ENCODE measurements around the gene HBEGF. TPM values are rescaled to one million over a fixed set of nuclear protein-coding genes. Genes with fewer than 3 reads are reported as not detected.

Gene HBEGF
- total RNA-seq, 1 experiment from 2014 or later: 2.4 TPM

DNA sequence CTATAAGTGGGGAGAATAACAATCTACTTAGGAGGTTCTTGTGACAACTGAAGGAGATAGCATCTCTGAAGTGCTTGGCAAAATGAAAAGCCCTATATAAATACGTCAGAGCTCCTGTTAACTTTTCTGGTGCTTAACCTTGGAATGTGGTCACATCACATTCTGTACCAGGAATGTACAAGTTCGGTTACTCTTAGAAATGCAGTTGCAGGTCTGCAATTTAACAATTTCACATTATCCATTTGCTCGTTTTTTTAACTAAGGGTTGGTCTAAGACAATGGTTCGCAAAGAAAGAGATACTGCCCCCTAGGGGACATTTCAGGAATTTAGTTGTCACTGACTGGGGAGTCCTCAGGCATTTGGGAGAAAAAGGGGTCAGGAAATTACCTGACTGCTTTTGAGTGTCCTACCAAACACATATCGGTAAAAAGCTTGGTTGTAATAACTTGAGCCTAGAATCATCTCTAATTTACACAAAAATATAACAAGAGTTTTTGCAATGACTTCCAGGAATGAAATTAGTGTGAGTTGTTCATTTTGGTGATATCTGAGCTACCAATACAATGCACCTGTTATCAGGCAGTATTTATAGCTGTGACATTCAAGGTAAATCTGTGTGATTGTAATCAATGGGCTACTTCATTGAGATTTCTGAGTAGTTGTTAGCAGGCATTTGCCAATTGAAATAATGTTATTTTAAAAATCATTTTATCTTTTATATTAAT lies 5.4 kb upstream of the HBEGF start:
- DNase-seq: no peak
- H3K9ac ChIP-seq (ENCODE audit: extremely low read depth, insufficient read length, low read length): no peak overlapping the region
- H3K27ac ChIP-seq (ENCODE audit: insufficient read length, low read depth, low read length): no peak overlapping the region

More for the DNA sequence above, 5.4 kb upstream of the HBEGF start:
- Mint-ChIP-seq H3K9me3 (no peaks in the 10 kb centered on the region), H3K27ac (no peak overlapping the region), H3K4me3 (no peak overlapping the region), H3K27me3 (ENCODE audit: low read depth) (peaks cover 10% of the 10 kb centered on the region), H3K36me3 (ENCODE audit: insufficient read depth in 1 of 3, low read depth in 3 of 3) (no peaks in the 10 kb centered on the region), H3K4me1 (peaks cover 8 to 12% of the 10 kb centered on the region in 2 experiments)
- H3K14ac ChIP-seq (ENCODE audit: insufficient read depth, low read length): no peak overlapping the region
- H2BK15ac ChIP-seq (ENCODE audit: low read depth, low read length): no peak overlapping the region
- no peak overlapping the region for H3K18ac ChIP-seq (ENCODE audit: insufficient read length, low read depth, low read length)
- no peak overlapping the region for H4K8ac ChIP-seq (replicated peaks; ENCODE audit: insufficient read length, low read depth, low read length)
- no peak overlapping the region for H2BK12ac ChIP-seq (ENCODE audit: insufficient read length, low read depth, low read length)
- H2BK20ac ChIP-seq (ENCODE audit: low read depth, low read length, poor library complexity, severe bottlenecking): no peak overlapping the region
- no CpG with 5 or more reads among the region's 5 CpGs for WGBS (ENCODE audit: extremely low coverage, insufficient read length, low lambda C conversion rate)
- H4K20me1 ChIP-seq (ENCODE audit: control insufficient read depth, insufficient read depth, insufficient read length): no peaks in the 10 kb centered on the region
- H4K5ac ChIP-seq (ENCODE audit: insufficient read length, low read depth, low read length): no peak overlapping the region
- H3K23ac ChIP-seq (ENCODE audit: insufficient read length, low read depth, low read length): no peak overlapping the region
- no peaks in the 10 kb centered on the region for H3K79me1 ChIP-seq (ENCODE audit: insufficient read depth, low read depth, low read length, poor library complexity, severe bottlenecking)
- TF ChIP-seq, protein P1, sequence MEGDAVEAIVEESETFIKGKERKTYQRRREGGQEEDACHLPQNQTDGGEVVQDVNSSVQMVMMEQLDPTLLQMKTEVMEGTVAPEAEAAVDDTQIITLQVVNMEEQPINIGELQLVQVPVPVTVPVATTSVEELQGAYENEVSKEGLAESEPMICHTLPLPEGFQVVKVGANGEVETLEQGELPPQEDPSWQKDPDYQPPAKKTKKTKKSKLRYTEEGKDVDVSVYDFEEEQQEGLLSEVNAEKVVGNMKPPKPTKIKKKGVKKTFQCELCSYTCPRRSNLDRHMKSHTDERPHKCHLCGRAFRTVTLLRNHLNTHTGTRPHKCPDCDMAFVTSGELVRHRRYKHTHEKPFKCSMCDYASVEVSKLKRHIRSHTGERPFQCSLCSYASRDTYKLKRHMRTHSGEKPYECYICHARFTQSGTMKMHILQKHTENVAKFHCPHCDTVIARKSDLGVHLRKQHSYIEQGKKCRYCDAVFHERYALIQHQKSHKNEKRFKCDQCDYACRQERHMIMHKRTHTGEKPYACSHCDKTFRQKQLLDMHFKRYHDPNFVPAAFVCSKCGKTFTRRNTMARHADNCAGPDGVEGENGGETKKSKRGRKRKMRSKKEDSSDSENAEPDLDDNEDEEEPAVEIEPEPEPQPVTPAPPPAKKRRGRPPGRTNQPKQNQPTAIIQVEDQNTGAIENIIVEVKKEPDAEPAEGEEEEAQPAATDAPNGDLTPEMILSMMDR (conservative IDR thresholded peaks at IDR 0.05): peak; percentile 92
- H2BK5ac ChIP-seq (ENCODE audit: insufficient read length, low read length): no peak overlapping the region
- H3K23me2 ChIP-seq (ENCODE audit: insufficient read length, low read depth, low read length, poor library complexity, severe bottlenecking): peaks cover 1% of the 10 kb centered on the region
- H3K79me2 ChIP-seq (ENCODE audit: insufficient read depth, low read length): no peaks in the 10 kb centered on the region
- H3K4me2 ChIP-seq (ENCODE audit: insufficient read depth, insufficient read length, low read length): no peak overlapping the region
- no peak overlapping the region for H3K56ac ChIP-seq (ENCODE audit: insufficient read length, low read depth, low read length)
- H3K27me3 ChIP-seq (ENCODE audit: insufficient read depth, low read length): no peaks in the 10 kb centered on the region
- H2AK5ac ChIP-seq (ENCODE audit: insufficient read length, low read length): no peak overlapping the region
- H4K91ac ChIP-seq (ENCODE audit: insufficient read length, low read depth, low read length): no peak overlapping the region
- no peaks in the 10 kb centered on the region for H3K4me1 ChIP-seq (ENCODE audit: insufficient read depth, low read length)
- no peak overlapping the region for H3K4ac ChIP-seq (ENCODE audit: low read depth, low read length)
- no peak overlapping the region for H3T11ph ChIP-seq (ENCODE audit: low read length)
- no peak overlapping the region for H2AFZ ChIP-seq (ENCODE audit: low read length)
- no peak overlapping the region for H2BK120ac ChIP-seq (ENCODE audit: low read depth, low read length, poor library complexity, severe bottlenecking)
- H3K9me3 ChIP-seq (ENCODE audit: control insufficient read depth, low read depth, low read length): no peaks in the 10 kb centered on the region

All from H9 (cell line).